GM23338 (cell line): ENCODE data around the gene BPIFB1. TPM values are rescaled to one million over a fixed set of nuclear protein-coding genes. Genes with fewer than 3 reads are reported as not detected.

Source experiments
- ATAC-seq: fragments of 200-7000 bp; cut with Tn5 transposase; 3 replicates; pipeline ENCODE4 v1.9.1; 2020
- DNase-seq: peaks from one replicate; pipeline ENCODE4 v3.0.0-alpha.2; 2015; ENCODE audit warnings: low spot score
- H2AFZ ChIP-seq: fragments of 200-600 bp; sonication (generic); 2 replicates; pipeline ENCODE4 v1.8.0; 2016; ENCODE audit warnings: antibody characterized with exemption, mild to moderate bottlenecking, moderate library complexity
- H3F3A ChIP-seq: fragments of 200-600 bp; sonication (generic); replicated peaks from 2 replicates; pipeline ENCODE4 v1.8.0; 2017; ENCODE audit warnings: antibody characterized with exemption, mixed run types, low read depth
- H3K27ac ChIP-seq: fragments of 200-600 bp; sonication (generic); 2 replicates; pipeline ENCODE4 v1.6.1; 2016; ENCODE audit warnings: low read depth
- H3K27me3 ChIP-seq: fragments of 200-600 bp; sonication (generic); 2 replicates; pipeline ENCODE4 v1.8.0; 2016; ENCODE audit warnings: mild to moderate bottlenecking, mixed run types, moderate library complexity; ENCODE audit not compliant: insufficient read depth
- H3K36me3 ChIP-seq: fragments of 200-600 bp; sonication (generic); 2 replicates; pipeline ENCODE4 v1.8.0; 2016; ENCODE audit warnings: mild to moderate bottlenecking; ENCODE audit not compliant: insufficient read depth
- H3K4me1 ChIP-seq: fragments of 200-600 bp; sonication (generic); 2 replicates; pipeline ENCODE4 v1.8.0; 2016; ENCODE audit warnings: mild to moderate bottlenecking, moderate library complexity; ENCODE audit not compliant: insufficient read depth
- H3K4me2 ChIP-seq: fragments of 200-600 bp; sonication (generic); 2 replicates; pipeline ENCODE4 v1.7.1; 2017; ENCODE audit warnings: mixed run types
- H3K4me3 ChIP-seq: fragments of 200-600 bp; sonication (generic); 2 replicates; pipeline ENCODE4 v1.6.1; 2016; ENCODE audit warnings: mixed run types
- H3K79me2 ChIP-seq: fragments of 200-600 bp; sonication (generic); replicated peaks from 2 replicates; pipeline ENCODE4 v1.8.0; 2017; ENCODE audit warnings: mild to moderate bottlenecking; ENCODE audit not compliant: insufficient read depth
- H3K9me2 ChIP-seq: fragments of 200-600 bp; sonication (generic); 2 replicates; pipeline ENCODE4 v1.8.0; 2017; ENCODE audit not compliant: insufficient read depth
- H4K20me1 ChIP-seq: fragments of 200-600 bp; sonication (generic); replicated peaks from 2 replicates; pipeline ENCODE4 v1.8.0; 2017; ENCODE audit warnings: mild to moderate bottlenecking; ENCODE audit not compliant: insufficient read depth
- H3K27ac Mint-ChIP-seq: 2 replicates; pipeline ENCODE4 v1.8.0; 2020; ENCODE audit warnings: inconsistent platforms, mild to moderate bottlenecking, moderate library complexity, mixed read lengths
- H3K27me3 Mint-ChIP-seq: 3 replicates; pipeline ENCODE4 v1.8.0; 2022; ENCODE audit warnings: low read depth, mild to moderate bottlenecking, moderate library complexity, mixed read lengths, inconsistent platforms; ENCODE audit not compliant: insufficient read depth, poor library complexity
- H3K36me3 Mint-ChIP-seq: 3 replicates; pipeline ENCODE4 v1.8.0; 2021; ENCODE audit warnings: low read depth, mild to moderate bottlenecking, inconsistent platforms, moderate library complexity, mixed read lengths
- H3K4me1 Mint-ChIP-seq: 3 replicates; pipeline ENCODE4 v1.8.0; 2020; ENCODE audit warnings: mild to moderate bottlenecking, inconsistent platforms, mixed read lengths
- H3K4me3 Mint-ChIP-seq: 3 replicates; pipeline ENCODE4 v1.8.0; 2021; ENCODE audit warnings: moderate library complexity, mild to moderate bottlenecking, inconsistent platforms, mixed read lengths
- H3K9me3 Mint-ChIP-seq: 3 replicates; pipeline ENCODE4 v1.8.0; 2020; ENCODE audit warnings: moderate library complexity, mild to moderate bottlenecking, inconsistent platforms, mixed read lengths
- EZH2phosphoT487 ChIP-seq: fragments of 200-600 bp; sonication (generic); IDR thresholded peaks from one replicate; pipeline ENCODE4 v1.8.1; 2018; ENCODE audit warnings: antibody characterized with exemption; ENCODE audit not compliant: unreplicated experiment
- JUNB ChIP-seq: IDR thresholded peaks from one replicate; pipeline ENCODE4 v1.6.1; 2016; ENCODE audit warnings: antibody characterized with exemption; ENCODE audit not compliant: unreplicated experiment
- NANOG ChIP-seq: IDR thresholded peaks from 2 replicates; pipeline ENCODE4 v1.6.1; 2016; ENCODE audit warnings: antibody characterized with exemption, borderline replicate concordance
- POLR2AphosphoS5 ChIP-seq: IDR thresholded peaks from 2 replicates; pipeline ENCODE4 v1.6.1; 2016; ENCODE audit warnings: antibody characterized with exemption, low read depth
- ZNF114 ChIP-seq: fragments of 250-450 bp; sonication (Bioruptor Pico); IDR thresholded peaks from 2 replicates; pipeline ENCODE4 v1.5.0; 2020; ENCODE audit warnings: mild to moderate bottlenecking, moderate library complexity
- ZNF331 ChIP-seq: fragments of 250-450 bp; sonication (Bioruptor Pico); IDR thresholded peaks from 2 replicates; pipeline ENCODE4 v1.5.0; 2020; ENCODE audit warnings: low read depth, mild to moderate bottlenecking, moderate library complexity
- polyA plus RNA-seq: library from polyadenylated mRNA; unstranded; fragments of >200 nt; fragmentation: Nextera tagmentation; extraction: Ambion mirVana; gene quantifications from 2 replicates; pipeline ENCODE4 v1.2.1, GENCODE V29; 2016
- total RNA-seq: library from RNA; depleted of rRNA; stranded (reverse); fragments of >200 nt; shearing (Covaris generic); gene quantifications from 2 replicates; pipeline ENCODE4 v1.2.3, GENCODE V29; 2014
- TF ChIP-seq, protein P1 (sequence below): fragments of 250-450 bp; sonication (Bioruptor Pico); IDR thresholded peaks from 2 replicates; pipeline ENCODE4 v1.5.0; 2020; ENCODE audit warnings: mild to moderate bottlenecking, moderate library complexity
- TF ChIP-seq, protein P2 (sequence below): IDR thresholded peaks from one replicate; pipeline ENCODE4 v1.6.1; 2018; ENCODE audit warnings: antibody characterized with exemption; ENCODE audit not compliant: unreplicated experiment
- TF ChIP-seq, protein P3 (sequence below), 2 experiments: fragments of 200-600 bp in 1 of 2; sonication (generic) in 1 of 2; conservative IDR thresholded peaks; 2 replicates each; pipeline versions ENCODE4 v1.5.1 to v1.6.1; 2016 to 2017; ENCODE audit warnings: antibody characterized with exemption in 2 of 2, low read depth in 2 of 2, mild to moderate bottlenecking in 2 of 2, moderate library complexity in 1 of 2

Gene BPIFB1
- total and polyA plus RNA-seq, 2 experiments from 2014 or later = not detected

DNA sequence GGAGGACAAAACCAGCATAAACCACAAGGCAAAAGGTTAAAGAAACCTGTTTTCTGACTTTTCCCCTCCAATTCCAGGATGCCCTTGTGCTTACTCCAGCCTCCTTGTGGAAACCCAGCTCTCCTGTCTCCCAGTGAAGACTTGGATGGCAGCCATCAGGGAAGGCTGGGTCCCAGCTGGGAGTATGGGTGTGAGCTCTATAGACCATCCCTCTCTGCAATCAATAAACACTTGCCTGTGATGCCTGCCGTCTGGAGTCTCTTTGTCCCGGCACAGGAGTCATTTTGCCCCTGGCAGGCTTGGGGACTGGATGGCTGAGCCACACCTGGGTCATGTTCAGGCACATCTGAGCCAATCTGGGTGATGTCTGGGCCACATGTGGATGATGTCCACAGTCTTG, 26.6 kb downstream of the BPIFB1 start (continued):
- TF ChIP-seq, protein P1, sequence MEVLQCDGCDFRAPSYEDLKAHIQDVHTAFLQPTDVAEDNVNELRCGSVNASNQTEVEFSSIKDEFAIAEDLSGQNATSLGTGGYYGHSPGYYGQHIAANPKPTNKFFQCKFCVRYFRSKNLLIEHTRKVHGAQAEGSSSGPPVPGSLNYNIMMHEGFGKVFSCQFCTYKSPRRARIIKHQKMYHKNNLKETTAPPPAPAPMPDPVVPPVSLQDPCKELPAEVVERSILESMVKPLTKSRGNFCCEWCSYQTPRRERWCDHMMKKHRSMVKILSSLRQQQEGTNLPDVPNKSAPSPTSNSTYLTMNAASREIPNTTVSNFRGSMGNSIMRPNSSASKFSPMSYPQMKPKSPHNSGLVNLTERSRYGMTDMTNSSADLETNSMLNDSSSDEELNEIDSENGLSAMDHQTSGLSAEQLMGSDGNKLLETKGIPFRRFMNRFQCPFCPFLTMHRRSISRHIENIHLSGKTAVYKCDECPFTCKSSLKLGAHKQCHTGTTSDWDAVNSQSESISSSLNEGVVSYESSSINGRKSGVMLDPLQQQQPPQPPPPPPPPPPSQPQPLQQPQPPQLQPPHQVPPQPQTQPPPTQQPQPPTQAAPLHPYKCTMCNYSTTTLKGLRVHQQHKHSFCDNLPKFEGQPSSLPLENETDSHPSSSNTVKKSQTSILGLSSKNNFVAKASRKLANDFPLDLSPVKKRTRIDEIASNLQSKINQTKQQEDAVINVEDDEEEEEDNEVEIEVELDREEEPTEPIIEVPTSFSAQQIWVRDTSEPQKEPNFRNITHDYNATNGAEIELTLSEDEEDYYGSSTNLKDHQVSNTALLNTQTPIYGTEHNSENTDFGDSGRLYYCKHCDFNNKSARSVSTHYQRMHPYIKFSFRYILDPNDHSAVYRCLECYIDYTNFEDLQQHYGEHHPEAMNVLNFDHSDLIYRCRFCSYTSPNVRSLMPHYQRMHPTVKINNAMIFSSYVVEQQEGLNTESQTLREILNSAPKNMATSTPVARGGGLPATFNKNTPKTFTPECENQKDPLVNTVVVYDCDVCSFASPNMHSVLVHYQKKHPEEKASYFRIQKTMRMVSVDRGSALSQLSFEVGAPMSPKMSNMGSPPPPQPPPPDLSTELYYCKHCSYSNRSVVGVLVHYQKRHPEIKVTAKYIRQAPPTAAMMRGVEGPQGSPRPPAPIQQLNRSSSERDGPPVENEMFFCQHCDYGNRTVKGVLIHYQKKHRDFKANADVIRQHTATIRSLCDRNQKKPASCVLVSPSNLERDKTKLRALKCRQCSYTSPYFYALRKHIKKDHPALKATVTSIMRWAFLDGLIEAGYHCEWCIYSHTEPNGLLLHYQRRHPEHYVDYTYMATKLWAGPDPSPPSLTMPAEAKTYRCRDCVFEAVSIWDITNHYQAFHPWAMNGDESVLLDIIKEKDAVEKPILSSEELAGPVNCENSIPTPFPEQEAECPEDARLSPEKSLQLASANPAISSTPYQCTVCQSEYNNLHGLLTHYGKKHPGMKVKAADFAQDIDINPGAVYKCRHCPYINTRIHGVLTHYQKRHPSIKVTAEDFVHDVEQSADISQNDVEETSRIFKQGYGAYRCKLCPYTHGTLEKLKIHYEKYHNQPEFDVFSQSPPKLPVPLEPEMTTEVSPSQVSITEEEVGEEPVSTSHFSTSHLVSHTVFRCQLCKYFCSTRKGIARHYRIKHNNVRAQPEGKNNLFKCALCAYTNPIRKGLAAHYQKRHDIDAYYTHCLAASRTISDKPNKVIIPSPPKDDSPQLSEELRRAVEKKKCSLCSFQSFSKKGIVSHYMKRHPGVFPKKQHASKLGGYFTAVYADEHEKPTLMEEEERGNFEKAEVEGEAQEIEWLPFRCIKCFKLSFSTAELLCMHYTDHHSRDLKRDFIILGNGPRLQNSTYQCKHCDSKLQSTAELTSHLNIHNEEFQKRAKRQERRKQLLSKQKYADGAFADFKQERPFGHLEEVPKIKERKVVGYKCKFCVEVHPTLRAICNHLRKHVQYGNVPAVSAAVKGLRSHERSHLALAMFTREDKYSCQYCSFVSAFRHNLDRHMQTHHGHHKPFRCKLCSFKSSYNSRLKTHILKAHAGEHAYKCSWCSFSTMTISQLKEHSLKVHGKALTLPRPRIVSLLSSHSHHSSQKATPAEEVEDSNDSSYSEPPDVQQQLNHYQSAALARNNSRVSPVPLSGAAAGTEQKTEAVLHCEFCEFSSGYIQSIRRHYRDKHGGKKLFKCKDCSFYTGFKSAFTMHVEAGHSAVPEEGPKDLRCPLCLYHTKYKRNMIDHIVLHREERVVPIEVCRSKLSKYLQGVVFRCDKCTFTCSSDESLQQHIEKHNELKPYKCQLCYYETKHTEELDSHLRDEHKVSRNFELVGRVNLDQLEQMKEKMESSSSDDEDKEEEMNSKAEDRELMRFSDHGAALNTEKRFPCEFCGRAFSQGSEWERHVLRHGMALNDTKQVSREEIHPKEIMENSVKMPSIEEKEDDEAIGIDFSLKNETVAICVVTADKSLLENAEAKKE (CRISPR knock-in tag) = no peak
- no peak for TF ChIP-seq ZNF114 (CRISPR knock-in tag)
- TF ChIP-seq, protein P2, sequence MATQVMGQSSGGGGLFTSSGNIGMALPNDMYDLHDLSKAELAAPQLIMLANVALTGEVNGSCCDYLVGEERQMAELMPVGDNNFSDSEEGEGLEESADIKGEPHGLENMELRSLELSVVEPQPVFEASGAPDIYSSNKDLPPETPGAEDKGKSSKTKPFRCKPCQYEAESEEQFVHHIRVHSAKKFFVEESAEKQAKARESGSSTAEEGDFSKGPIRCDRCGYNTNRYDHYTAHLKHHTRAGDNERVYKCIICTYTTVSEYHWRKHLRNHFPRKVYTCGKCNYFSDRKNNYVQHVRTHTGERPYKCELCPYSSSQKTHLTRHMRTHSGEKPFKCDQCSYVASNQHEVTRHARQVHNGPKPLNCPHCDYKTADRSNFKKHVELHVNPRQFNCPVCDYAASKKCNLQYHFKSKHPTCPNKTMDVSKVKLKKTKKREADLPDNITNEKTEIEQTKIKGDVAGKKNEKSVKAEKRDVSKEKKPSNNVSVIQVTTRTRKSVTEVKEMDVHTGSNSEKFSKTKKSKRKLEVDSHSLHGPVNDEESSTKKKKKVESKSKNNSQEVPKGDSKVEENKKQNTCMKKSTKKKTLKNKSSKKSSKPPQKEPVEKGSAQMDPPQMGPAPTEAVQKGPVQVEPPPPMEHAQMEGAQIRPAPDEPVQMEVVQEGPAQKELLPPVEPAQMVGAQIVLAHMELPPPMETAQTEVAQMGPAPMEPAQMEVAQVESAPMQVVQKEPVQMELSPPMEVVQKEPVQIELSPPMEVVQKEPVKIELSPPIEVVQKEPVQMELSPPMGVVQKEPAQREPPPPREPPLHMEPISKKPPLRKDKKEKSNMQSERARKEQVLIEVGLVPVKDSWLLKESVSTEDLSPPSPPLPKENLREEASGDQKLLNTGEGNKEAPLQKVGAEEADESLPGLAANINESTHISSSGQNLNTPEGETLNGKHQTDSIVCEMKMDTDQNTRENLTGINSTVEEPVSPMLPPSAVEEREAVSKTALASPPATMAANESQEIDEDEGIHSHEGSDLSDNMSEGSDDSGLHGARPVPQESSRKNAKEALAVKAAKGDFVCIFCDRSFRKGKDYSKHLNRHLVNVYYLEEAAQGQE = no peak

DNA sequence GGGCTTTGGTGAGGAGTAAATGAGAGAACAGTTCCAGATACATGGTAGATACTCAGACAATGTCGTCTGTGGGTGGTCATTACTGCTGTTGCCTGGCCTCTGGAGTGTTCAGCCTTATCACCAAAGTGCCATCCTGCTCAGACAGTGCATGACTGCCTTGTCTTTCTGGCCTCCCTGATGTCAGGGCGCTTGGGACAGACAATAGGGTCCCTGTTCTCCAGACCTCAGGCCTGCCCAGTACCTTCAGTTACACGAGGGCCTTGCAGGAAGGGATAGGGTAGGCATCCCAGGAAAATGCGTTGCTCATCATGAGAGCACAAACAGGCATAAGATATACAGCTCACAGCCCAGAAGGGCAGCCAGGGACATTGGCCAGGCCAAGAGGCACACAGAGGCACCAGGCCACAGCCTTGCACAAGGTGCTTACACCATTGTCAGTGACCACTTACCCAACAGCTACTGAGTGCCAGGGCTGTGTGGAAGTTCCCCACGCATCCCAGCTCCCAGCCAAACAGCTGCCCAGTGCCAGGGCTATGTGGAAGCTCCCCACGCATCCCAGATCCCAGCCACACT, 27.4 kb downstream of the BPIFB1 start:
- H3K27me3 Mint-ChIP-seq = no peaks in the 10 kb centered on the region
- Histone ChIP-seq H3K27me3 (no peaks in the 10 kb centered on the region), H3F3A (no peaks in the 10 kb centered on the region), H4K20me1 (no peaks in the 10 kb centered on the region), H2AFZ (no peak overlapping the region), H3K4me3 (no peak overlapping the region), H3K36me3 (no peaks in the 10 kb centered on the region), H3K4me2 (no peak overlapping the region), H3K4me1 (no peaks in the 10 kb centered on the region), H3K9me2 (no peaks in the 10 kb centered on the region), H3K27ac (no peak overlapping the region), H3K79me2 (no peaks in the 10 kb centered on the region)
- no peak overlapping the region for H3K27ac Mint-ChIP-seq
- no peaks in the 10 kb centered on the region; the same call in 2 of the 3 replicates for H3K9me3 Mint-ChIP-seq
- DNase-seq (no peak), ATAC-seq (no peak)
- no peak overlapping the region for H3K4me3 Mint-ChIP-seq
- H3K36me3 Mint-ChIP-seq = no peaks in the 10 kb centered on the region
- H3K4me1 Mint-ChIP-seq = no peaks in the 10 kb centered on the region
- TF ChIP-seq EZH2phosphoT487 (no peak), ZNF114 (CRISPR knock-in tag) (no peak), POLR2AphosphoS5 (no peak), ZNF331 (no peak), NANOG (no peak), JUNB (no peak)
- TF ChIP-seq, protein P3, sequence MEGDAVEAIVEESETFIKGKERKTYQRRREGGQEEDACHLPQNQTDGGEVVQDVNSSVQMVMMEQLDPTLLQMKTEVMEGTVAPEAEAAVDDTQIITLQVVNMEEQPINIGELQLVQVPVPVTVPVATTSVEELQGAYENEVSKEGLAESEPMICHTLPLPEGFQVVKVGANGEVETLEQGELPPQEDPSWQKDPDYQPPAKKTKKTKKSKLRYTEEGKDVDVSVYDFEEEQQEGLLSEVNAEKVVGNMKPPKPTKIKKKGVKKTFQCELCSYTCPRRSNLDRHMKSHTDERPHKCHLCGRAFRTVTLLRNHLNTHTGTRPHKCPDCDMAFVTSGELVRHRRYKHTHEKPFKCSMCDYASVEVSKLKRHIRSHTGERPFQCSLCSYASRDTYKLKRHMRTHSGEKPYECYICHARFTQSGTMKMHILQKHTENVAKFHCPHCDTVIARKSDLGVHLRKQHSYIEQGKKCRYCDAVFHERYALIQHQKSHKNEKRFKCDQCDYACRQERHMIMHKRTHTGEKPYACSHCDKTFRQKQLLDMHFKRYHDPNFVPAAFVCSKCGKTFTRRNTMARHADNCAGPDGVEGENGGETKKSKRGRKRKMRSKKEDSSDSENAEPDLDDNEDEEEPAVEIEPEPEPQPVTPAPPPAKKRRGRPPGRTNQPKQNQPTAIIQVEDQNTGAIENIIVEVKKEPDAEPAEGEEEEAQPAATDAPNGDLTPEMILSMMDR (conservative IDR thresholded peaks at IDR 0.05; ENCODE audit: low read depth in 2 of 2) = no peak
- TF ChIP-seq, protein P2 = no peak
